NCI-H2227 (cell line): Measurements from ENCODE around the gene JPH4.
"Not testable (repeated sequence)": the region's sequence is repeated elsewhere in the genome, so short reads cannot be mapped to it uniquely, and the experiment has no call there.

Experiments used
- DNase-seq: peaks from one replicate; lab custom pipeline; 2025; ENCODE audit not compliant: unreplicated experiment; lab: John Stamatoyannopoulos, UW

Gene JPH4

GRCh38 chr14:23609411-23610089 is 31.0 kb upstream of the JPH4 start:
- not testable (repeated sequence) for DNase-seq

GRCh38 chr14:23609001-23609400 is 30.4 kb upstream of the JPH4 start:
- DNase-seq, result no peak

GRCh38 chr14:23608454-23608853 is 29.9 kb upstream of the JPH4 start:
- no peak for DNase-seq

GRCh38 chr14:23605931-23606585 is 27.5 kb upstream of the JPH4 start:
- DNase-seq, result no peak

GRCh38 chr14:23604675-23605170 is 26.1 kb upstream of the JPH4 start:
- DNase-seq, result no peak

- DNase-seq, result no peak
These were observed 25.6 kb upstream of the JPH4 start for GRCh38 chr14:23604148-23604547.

GRCh38 chr14:23603103-23603502 is 24.5 kb upstream of the JPH4 start:
- DNase-seq, result no peak

GRCh38 chr14:23602181-23603095 is 23.8 kb upstream of the JPH4 start:
- DNase-seq, result no peak

GRCh38 chr14:23601845-23602180 is 23.2 kb upstream of the JPH4 start:
- no peak for DNase-seq

- DNase-seq, result no peak
These were observed 22.8 kb upstream of the JPH4 start for GRCh38 chr14:23601424-23601823.

- no peak for DNase-seq
These were observed 22.2 kb upstream of the JPH4 start for GRCh38 chr14:23600806-23601205.

- DNase-seq, result no peak
These were observed 21.7 kb upstream of the JPH4 start for GRCh38 chr14:23600322-23600707.

GRCh38 chr14:23594191-23594590 is 15.6 kb upstream of the JPH4 start:
- not testable (repeated sequence) for DNase-seq

- DNase-seq, result no peak
These were observed 11.6 kb upstream of the JPH4 start for GRCh38 chr14:23590198-23590597.

- no peak for DNase-seq
These were observed 11.0 kb upstream of the JPH4 start for GRCh38 chr14:23589606-23590005.

- DNase-seq, result peak; percentile 91
These were observed 10.5 kb upstream of the JPH4 start for GRCh38 chr14:23588884-23589598.

- not testable (repeated sequence) for DNase-seq
These were observed 6.1 kb upstream of the JPH4 start for GRCh38 chr14:23584527-23585203.

GRCh38 chr14:23583761-23584526 is 5.4 kb upstream of the JPH4 start:
- not testable (repeated sequence) for DNase-seq

- DNase-seq, result no peak
These were observed 4.5 kb upstream of the JPH4 start for GRCh38 chr14:23582906-23583760.
